Measurements from ENCODE around the gene ZNF530.
A peak's percentile ranks its signal among the peaks of the same experiment; 100 is the strongest.

ZNF530 gene

GRCh38 chr19:57578487-57579205 lies 21.0 kb upstream of the ZNF530 start, which contains the start of gene ZNF416:
ZNF416 (minus strand) TSS chr19:57578911; CDS start chr19:57578704, 207 bp downstream.
- TF ChIP-seq CTCF (conservative IDR thresholded peaks at IDR 0.05; ENCODE audit: low read depth, low read length): peak; percentile 40
- peak; percentile 99 for DNase-seq (ENCODE audit: low read depth)
- peak within 1 kb of the TSS; percentile 90 for H3K4me3 ChIP-seq (ENCODE audit: low read depth, low read length)

- DNase-seq (ENCODE audit: low read depth): no peak
- H3K4me3 ChIP-seq (ENCODE audit: low read depth, low read length): no peak overlapping the region
- TF ChIP-seq CTCF (conservative IDR thresholded peaks at IDR 0.05; ENCODE audit: low read depth, low read length): no peak
These were observed 16.6 kb upstream of the ZNF530 start for GRCh38 chr19:57583104-57583520.

GRCh38 chr19:57583521-57584416 lies 15.9 kb upstream of the ZNF530 start, which contains the start of gene ZIK1:
ZIK1 (plus strand) TSS chr19:57584145; CDS start chr19:57584357, 212 bp downstream.
- H3K4me3 ChIP-seq (ENCODE audit: low read depth, low read length): peak within 1 kb of the TSS; percentile 75
- peak; percentile 93 for DNase-seq (ENCODE audit: low read depth)
- peak; percentile 1 for TF ChIP-seq CTCF (conservative IDR thresholded peaks at IDR 0.05; ENCODE audit: low read depth, low read length)

- TF ChIP-seq CTCF (conservative IDR thresholded peaks at IDR 0.05; ENCODE audit: low read depth, low read length): no peak
- H3K4me3 ChIP-seq (ENCODE audit: low read depth, low read length): no peak overlapping the region
- DNase-seq (ENCODE audit: low read depth): peak; percentile 45
These were observed 12.2 kb upstream of the ZNF530 start for GRCh38 chr19:57587529-57587928.

GRCh38 chr19:57599377-57599760 lies 316 bp upstream of the ZNF530 start:
- TF ChIP-seq CTCF (conservative IDR thresholded peaks at IDR 0.05; ENCODE audit: low read depth, low read length): no peak
- no peak for DNase-seq (ENCODE audit: low read depth)
- peak overlapping the region; percentile 81 for H3K4me3 ChIP-seq (ENCODE audit: low read depth, low read length)

- no peak for DNase-seq (ENCODE audit: low read depth)
- TF ChIP-seq CTCF (conservative IDR thresholded peaks at IDR 0.05; ENCODE audit: low read depth, low read length): no peak
- H3K4me3 ChIP-seq (ENCODE audit: low read depth, low read length): no peak overlapping the region
These were observed 7.2 kb downstream of the ZNF530 start for GRCh38 chr19:57606931-57607330.

Data from choroid plexus epithelial cell (primary cell).